CD14-positive monocyte (primary cell): ENCODE results near the gene ZBP1. TPM values are rescaled to one million over a fixed set of nuclear protein-coding genes. Genes with fewer than 3 reads are reported as not detected.

ENCODE experiments used
- DNase-seq, 3 donors: peaks; one replicate each; pipeline ENCODE4 v3.0.0-alpha.2; 2011 to 2022
- H2AFZ ChIP-seq: 2 replicates; pipeline ENCODE4 v1.6.0; 2012; ENCODE audit warnings: mild to moderate bottlenecking, low read depth, low read length, inconsistent platforms; ENCODE audit not compliant: insufficient read depth, poor library complexity, severe bottlenecking
- H3K27ac ChIP-seq, 2 donors: 1 replicate in 1 of 2; 2 replicates in 1 of 2; pipeline ENCODE4 v1.5.1; 2012 to 2013; ENCODE audit warnings: low read length in 2 of 2, control low read depth in 1 of 2, inconsistent platforms in 1 of 2, low read depth in 1 of 2, mild to moderate bottlenecking in 1 of 2
- H3K27me3 ChIP-seq, 2 donors: one replicate each; pipeline versions ENCODE4 v1.6.0 to v1.6.1; 2011 to 2013; ENCODE audit warnings: low read length in 2 of 2; ENCODE audit not compliant: control insufficient read depth in 2 of 2, insufficient read depth in 2 of 2
- H3K36me3 ChIP-seq, 2 donors: replicated peaks in 1 of 2; 1 replicate in 1 of 2; 2 replicates in 1 of 2; pipeline versions ENCODE4 v1.5.1 to v1.6.1; 2012 to 2013; ENCODE audit warnings: low read length in 2 of 2, control low read depth in 1 of 2, inconsistent platforms in 1 of 2, mild to moderate bottlenecking in 1 of 2; ENCODE audit not compliant: insufficient read depth in 2 of 2, control insufficient read depth in 1 of 2
- H3K4me1 ChIP-seq, 2 donors: 1 replicate in 1 of 2; 2 replicates in 1 of 2; pipeline versions ENCODE4 v1.5.1 to v1.6.1; 2012 to 2013; ENCODE audit warnings: low read length in 2 of 2, control low read depth in 1 of 2, inconsistent platforms in 1 of 2, mild to moderate bottlenecking in 1 of 2, moderate library complexity in 1 of 2; ENCODE audit not compliant: insufficient read depth in 2 of 2, control insufficient read depth in 1 of 2
- H3K4me2 ChIP-seq: replicated peaks from 2 replicates; pipeline ENCODE3; 2012; ENCODE audit warnings: low read length, moderate library complexity, mild to moderate bottlenecking; ENCODE audit not compliant: poor library complexity, severe bottlenecking; ENCODE audit errors: extremely low read depth
- H3K4me3 ChIP-seq, 3 experiments: fragments of 200-600 bp in 1 of 3; sonication (generic) in 1 of 3; replicated peaks in 1 of 3; 1 replicate in 2 of 3; 2 replicates in 1 of 3; pipeline ENCODE4 v1.5.1; 2011 to 2013; ENCODE audit warnings: low read length in 3 of 3, mild to moderate bottlenecking in 3 of 3, control low read depth in 2 of 3, low read depth in 2 of 3, inconsistent platforms in 1 of 3, moderate library complexity in 1 of 3
- H3K79me2 ChIP-seq: 2 replicates; pipeline ENCODE4 v1.6.0; 2012; ENCODE audit warnings: mild to moderate bottlenecking, control low read depth, inconsistent platforms, low read length, moderate library complexity; ENCODE audit not compliant: insufficient read depth
- H3K9ac ChIP-seq: 2 replicates; pipeline ENCODE4 v1.6.0; 2017; ENCODE audit warnings: low read length, mild to moderate bottlenecking; ENCODE audit not compliant: insufficient read depth, poor library complexity, severe bottlenecking
- H3K9me3 ChIP-seq, 2 donors: replicated peaks in 1 of 2; 1 replicate in 1 of 2; 2 replicates in 1 of 2; pipeline versions ENCODE4 v1.5.1 to v1.6.1; 2012 to 2013; ENCODE audit warnings: low read length in 2 of 2, control low read depth in 1 of 2; ENCODE audit not compliant: control insufficient read depth in 1 of 2, insufficient read depth in 1 of 2
- H4K20me1 ChIP-seq: 2 replicates; pipeline ENCODE4 v1.6.0; 2012; ENCODE audit warnings: mild to moderate bottlenecking, low read length, control low read depth, moderate library complexity; ENCODE audit not compliant: insufficient read depth
- H3K27ac Mint-ChIP-seq, 7 donors: one replicate each; pipeline ENCODE4 v1.8.0; 2020; ENCODE audit warnings: mild to moderate bottlenecking in 7 of 7, mixed read lengths in 7 of 7, moderate library complexity in 6 of 7, inconsistent platforms in 2 of 7
- H3K27me3 Mint-ChIP-seq, 3 donors: one replicate each; pipeline ENCODE4 v1.8.0; 2021 to 2022; ENCODE audit warnings: low read depth in 3 of 3, mild to moderate bottlenecking in 3 of 3, mixed read lengths in 3 of 3, moderate library complexity in 3 of 3, inconsistent platforms in 1 of 3
- H3K36me3 Mint-ChIP-seq, 2 donors: one replicate each; pipeline ENCODE4 v1.8.0; 2020; ENCODE audit warnings: mixed read lengths in 2 of 2, inconsistent platforms in 1 of 2, mild to moderate bottlenecking in 1 of 2
- H3K4me1 Mint-ChIP-seq: one replicate; pipeline ENCODE4 v1.8.0; 2020; ENCODE audit warnings: mild to moderate bottlenecking, mixed read lengths
- H3K4me3 Mint-ChIP-seq, 2 donors: one replicate each; pipeline ENCODE4 v1.8.0; 2020; ENCODE audit warnings: mild to moderate bottlenecking in 2 of 2, mixed read lengths in 2 of 2, moderate library complexity in 1 of 2
- H3K9me3 Mint-ChIP-seq, 7 donors: one replicate each; pipeline ENCODE4 v1.8.0; 2020 to 2022; ENCODE audit warnings: mixed read lengths in 7 of 7, mild to moderate bottlenecking in 6 of 7, moderate library complexity in 6 of 7, inconsistent platforms in 2 of 7
- CTCF ChIP-seq: fragments of 200-600 bp; IDR thresholded peaks from one replicate; pipeline ENCODE4 v1.8.0; 2022; ENCODE audit warnings: antibody characterized with exemption, mild to moderate bottlenecking
- WGBS: methylation state at CpG from one replicate; pipeline ENCODE4 v1.1.5; 2013; ENCODE audit warnings: missing lambda C conversion rate; ENCODE audit not compliant: insufficient coverage; 5-methylcytosine and 5-hydroxymethylcytosine counted together
- intact Hi-C, 2 donors: fragments of 100-400 bp; cut with micrococcal nuclease; formaldehyde crosslinking; loops; one replicate each; pipeline versions ENCODE4 v1.15.0 to v1.15.1; 2023
- polyA plus RNA-seq, 3 donors: library from polyadenylated mRNA; depleted of rRNA in 1 of 3; unstranded in 2 of 3; stranded (reverse) in 1 of 3; fragments of 300-500 nt in 2 of 3; fragments of >200 nt in 1 of 3; fragmentation: Illumina TruSeq in 2 of 3; gene quantifications; 1 replicate in 2 of 3; 2 replicates in 1 of 3; pipeline ENCODE4 v1.2.3, GENCODE V29; 2012 to 2021

ZBP1 gene
- polyA plus RNA-seq, 3 donors, result 2.8 to 25.9 (median 3.0) TPM

GRCh38 chr20:57667924-57668782 lies 47.9 kb upstream of the ZBP1 start:
- Histone ChIP-seq H3K4me2 (no peak overlapping the region), H3K9ac (no peak overlapping the region), H3K27me3 (peaks cover 0 to 7% of the 10 kb centered on the region in 2 donors), H3K4me3 (no peak overlapping the region), H3K9me3 (no peaks in the 10 kb centered on the region), H3K27ac (no peak overlapping the region), H3K79me2 (no peaks in the 10 kb centered on the region), H4K20me1 (no peaks in the 10 kb centered on the region), H2AFZ (no peak overlapping the region), H3K4me1 (no peaks in the 10 kb centered on the region), H3K36me3 (no peaks in the 10 kb centered on the region)
- Mint-ChIP-seq H3K27me3 (peaks cover 3 to 11% (median 7%) of the 10 kb centered on the region in 3 donors), H3K9me3 (no peaks in the 10 kb centered on the region), H3K27ac (no peak overlapping the region), H3K36me3 (no peaks in the 10 kb centered on the region), H3K4me1 (peaks cover 2% of the 10 kb centered on the region), H3K4me3 (no peak overlapping the region)
- WGBS, result 86% methylated on average over 13 of the region's 18 CpGs
- DNase-seq, result no peak
- intact Hi-C loops, result no loop called here
- no peak for TF ChIP-seq CTCF

- intact Hi-C loops, result no loop called here
Observed at GRCh38 chr20:57667388-57667787, 47.2 kb upstream of the ZBP1 start.

More at GRCh38 chr20:57667388-57667787, 47.2 kb upstream of the ZBP1 start:
- Mint-ChIP-seq H3K4me3 (no peak overlapping the region), H3K36me3 (no peaks in the 10 kb centered on the region), H3K27ac (no peak overlapping the region), H3K27me3 (peaks cover 5 to 9% (median 6%) of the 10 kb centered on the region in 3 donors), H3K9me3 (no peaks in the 10 kb centered on the region), H3K4me1 (peaks cover 2% of the 10 kb centered on the region)
- H3K4me3 ChIP-seq, result no peak overlapping the region
- H4K20me1 ChIP-seq, result no peaks in the 10 kb centered on the region
- no peak overlapping the region for H3K4me2 ChIP-seq
- H2AFZ ChIP-seq, result no peak overlapping the region
- H3K9ac ChIP-seq, result no peak overlapping the region
- no peaks in the 10 kb centered on the region for H3K79me2 ChIP-seq
- no peak for TF ChIP-seq CTCF
- WGBS, result 90% methylated on average over 15 of the region's 16 CpGs
- H3K36me3 ChIP-seq, result no peaks in the 10 kb centered on the region
- H3K27me3 ChIP-seq, result peaks cover 0 to 7% of the 10 kb centered on the region in 2 donors
- H3K9me3 ChIP-seq, result no peaks in the 10 kb centered on the region
- DNase-seq, result no peak
- H3K4me1 ChIP-seq, result no peaks in the 10 kb centered on the region
- no peak overlapping the region for H3K27ac ChIP-seq
